GM21528 (cell line): ENCODE data around the gene ANXA3.
"Not testable (repeated sequence)": the region's sequence is repeated elsewhere in the genome, so short reads cannot be mapped to it uniquely, and the experiment has no call there.

Experiments
- ATAC-seq: cut with Tn5 transposase; IDR thresholded peaks from one replicate; pipeline ENCODE4 v1.9.1; 2021; ENCODE audit warnings: mild to moderate bottlenecking, moderate library complexity; ENCODE audit not compliant: unreplicated experiment, low FRiP score

The ANXA3 gene

DNA sequence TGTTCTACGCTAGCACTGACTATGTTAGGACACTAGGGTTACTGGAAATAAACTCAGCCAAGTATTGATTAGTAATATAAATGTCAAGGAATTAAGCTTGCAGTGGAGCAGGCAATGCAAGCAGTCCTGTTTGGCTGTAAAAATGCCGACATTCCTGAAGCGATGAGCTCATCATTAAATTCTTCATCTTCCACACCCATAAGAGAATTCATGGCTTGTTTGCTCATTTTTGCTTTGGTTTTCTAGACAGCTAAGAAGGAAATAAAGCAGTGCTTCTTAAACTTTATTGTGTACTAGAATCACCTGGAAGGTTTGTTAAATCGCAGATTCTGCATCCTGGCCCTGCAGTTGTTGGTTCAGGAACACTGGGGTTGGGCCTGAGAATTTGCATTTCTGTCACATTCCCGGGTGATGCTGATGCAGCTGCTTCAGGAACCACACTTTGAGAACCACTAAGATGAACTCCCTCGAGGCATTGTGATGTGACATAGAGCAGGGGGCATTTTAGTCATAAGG, 17.8 kb downstream of the ANXA3 start:
- ATAC-seq: no peak

DNA sequence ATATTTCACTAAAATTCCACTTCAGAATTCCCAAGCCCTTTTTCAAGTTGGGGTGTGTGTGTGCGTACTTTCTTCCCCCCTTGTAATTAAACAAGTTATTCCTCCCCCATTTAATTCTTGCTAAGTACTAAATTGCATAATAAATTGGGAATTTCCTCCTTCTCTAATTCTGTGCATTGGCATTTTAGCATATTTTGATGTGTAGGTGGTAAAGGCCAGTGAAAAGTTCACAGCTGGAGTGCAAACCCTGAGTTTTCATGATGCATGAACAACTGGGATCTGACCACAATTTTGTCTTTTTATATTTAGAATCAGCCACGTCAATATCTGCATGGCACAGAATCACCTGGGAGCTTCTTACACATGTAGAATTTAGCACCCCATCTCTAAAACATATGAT, 18.5 kb downstream of the ANXA3 start:
- ATAC-seq: no peak

- ATAC-seq: no peak
These were observed 20.2 kb downstream of the ANXA3 start for GRCh38 chr4:78571804-78572203.

DNA sequence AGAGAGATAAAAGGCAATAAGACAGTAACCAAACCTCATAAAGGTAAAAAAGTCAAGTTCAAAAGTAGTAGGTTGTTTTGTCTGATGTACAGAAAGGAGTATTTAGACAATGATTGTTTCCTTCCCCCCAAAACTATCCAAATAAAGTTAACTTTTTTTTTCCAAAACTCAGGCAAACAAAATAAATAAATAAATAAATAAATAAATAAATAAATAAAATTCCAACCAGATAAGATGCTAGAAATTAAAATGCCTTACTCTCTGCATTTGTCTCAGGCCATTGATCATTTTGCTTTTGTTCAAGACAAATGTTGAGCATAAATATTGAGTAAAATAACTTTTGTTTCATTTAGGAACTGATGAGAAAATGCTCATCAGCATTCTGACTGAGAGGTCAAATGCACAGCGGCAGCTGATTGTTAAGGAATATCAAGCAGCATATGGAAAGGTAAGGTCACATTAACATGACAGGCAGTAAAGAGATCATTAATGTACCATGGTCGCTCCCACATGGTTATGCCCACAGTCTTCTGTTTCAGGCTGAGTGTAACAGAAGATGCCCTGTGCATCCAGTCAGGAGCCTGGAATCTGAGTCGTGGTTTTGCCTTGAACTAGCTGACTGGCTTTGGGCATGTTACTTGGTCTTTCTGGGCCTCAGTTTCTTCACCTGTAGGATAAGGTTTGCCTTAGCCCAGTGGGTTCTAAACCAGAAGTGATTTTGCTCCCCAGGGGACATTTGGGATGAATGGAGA, 27.3 kb downstream of the ANXA3 start:
- no peak for ATAC-seq

GRCh38 chr4:78581618-78582017, 30.0 kb downstream of the ANXA3 start:
- no peak for ATAC-seq

GRCh38 chr4:78584863-78585547, 33.4 kb downstream of the ANXA3 start:
- no peak for ATAC-seq

- no peak for ATAC-seq
These were observed 34.1 kb downstream of the ANXA3 start for GRCh38 chr4:78585633-78586032.

DNA sequence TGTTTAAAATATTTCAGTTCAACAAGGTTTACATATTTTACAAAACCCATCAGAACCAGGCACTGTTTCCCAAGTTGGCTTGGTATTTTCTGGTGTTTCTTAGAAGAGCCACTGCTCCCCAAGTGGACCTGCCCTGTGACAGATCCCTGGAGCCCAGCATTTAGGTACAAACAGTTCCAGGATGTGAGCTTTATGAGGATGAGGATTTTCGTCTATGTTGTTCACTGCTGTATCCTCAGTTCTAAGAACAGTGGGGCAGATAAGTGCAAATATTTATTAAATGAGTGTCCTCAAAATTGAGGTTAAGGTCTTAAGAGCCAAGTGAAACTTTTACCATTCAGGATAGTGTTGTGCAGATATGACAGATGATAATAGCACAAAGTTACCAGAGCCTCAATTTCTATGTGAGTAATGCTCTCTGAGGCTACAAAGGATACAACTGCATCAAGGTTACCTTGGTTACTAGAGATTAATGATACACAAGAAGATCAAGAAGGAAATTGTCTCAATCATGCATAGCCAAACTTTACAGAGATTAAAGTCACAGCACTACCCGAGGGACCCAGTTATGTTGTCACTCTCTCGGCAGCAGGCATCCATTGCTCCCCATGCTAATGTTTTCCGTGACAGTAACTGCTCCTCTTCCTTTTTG, 37.5 kb downstream of the ANXA3 start:
- ATAC-seq: no peak

DNA sequence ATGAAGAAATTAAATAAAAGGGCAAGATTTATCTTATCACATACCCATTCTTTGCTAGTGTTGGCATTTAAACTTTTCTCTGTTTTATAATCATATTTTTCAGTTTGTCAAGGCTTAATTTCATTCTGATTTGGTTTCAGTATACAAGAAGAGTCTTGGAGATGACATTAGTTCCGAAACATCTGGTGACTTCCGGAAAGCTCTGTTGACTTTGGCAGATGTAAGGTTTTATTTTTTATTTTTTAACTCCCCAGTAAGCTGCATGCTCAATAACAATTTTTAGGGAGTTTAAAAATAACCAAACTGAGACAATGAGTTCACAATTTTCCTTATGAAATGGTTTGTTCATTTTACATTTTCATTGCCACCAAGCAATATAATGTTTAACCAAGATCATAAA, 39.8 kb downstream of the ANXA3 start:
- no peak for ATAC-seq

DNA sequence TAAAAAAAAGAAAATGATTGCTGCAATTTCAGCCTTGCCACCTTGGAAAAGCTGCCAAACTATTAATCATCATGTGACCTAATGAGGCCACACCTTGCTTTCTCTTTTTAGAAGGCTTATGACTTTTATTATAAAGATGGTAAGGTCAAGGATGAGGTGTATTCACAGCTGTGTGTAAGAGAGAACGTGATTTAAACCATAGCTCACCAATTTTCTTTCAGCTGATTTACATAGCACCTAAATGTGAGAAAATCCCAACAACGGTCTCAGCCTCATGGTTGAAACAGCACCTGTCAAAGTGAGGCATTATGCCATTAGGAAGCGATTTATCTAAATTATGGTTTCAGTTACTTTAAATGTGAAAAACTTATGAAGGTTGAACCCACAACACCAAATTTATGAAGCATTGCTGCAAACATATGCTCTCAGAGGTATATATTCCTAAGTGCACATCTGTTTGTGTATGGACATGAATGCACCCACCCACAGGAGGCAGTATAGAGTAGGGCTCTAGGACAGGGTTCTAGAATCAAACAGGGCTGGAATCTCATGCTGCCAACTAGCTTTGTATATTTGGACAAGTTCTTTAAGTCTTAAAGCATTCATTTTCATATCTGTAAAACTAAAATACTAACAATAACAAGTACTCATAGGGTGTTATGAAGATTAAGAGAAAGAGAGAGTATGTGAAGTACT, 40.7 kb downstream of the ANXA3 start:
- ATAC-seq: no peak

DNA sequence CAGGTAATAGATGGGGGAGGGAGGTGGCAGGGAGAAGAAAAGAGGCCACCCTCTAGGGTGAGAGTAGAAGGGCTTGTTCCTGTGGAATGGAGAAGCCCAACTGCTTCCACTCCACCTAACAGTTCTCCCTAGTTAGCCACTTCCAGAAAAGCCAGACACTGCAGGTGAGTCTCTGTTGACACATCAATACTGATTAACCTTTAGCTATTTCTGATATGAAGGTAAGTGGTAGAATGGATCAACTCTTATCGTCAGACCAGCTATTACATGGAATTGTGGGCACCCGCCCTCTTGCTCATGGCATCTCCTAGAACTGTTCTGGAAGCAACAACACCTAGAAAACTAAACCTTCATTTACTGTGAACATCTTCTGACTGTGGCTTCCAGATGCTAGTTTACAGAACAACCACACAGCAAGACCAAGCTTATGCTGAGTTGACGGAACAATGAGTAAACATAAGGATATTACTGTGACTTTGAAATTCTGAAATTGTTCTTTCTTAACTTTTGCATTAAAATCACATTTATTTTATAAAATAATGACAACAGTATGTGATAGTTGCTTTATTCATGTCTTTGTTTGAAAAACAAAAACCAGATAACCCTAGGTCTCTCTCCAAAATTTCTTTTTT, 44.7 kb downstream of the ANXA3 start:
- ATAC-seq: no peak

GRCh38 chr4:78598431-78598830, 46.9 kb downstream of the ANXA3 start:
- ATAC-seq: not testable (repeated sequence)

- no peak for ATAC-seq
These were observed 47.6 kb downstream of the ANXA3 start for GRCh38 chr4:78599147-78599546.

DNA sequence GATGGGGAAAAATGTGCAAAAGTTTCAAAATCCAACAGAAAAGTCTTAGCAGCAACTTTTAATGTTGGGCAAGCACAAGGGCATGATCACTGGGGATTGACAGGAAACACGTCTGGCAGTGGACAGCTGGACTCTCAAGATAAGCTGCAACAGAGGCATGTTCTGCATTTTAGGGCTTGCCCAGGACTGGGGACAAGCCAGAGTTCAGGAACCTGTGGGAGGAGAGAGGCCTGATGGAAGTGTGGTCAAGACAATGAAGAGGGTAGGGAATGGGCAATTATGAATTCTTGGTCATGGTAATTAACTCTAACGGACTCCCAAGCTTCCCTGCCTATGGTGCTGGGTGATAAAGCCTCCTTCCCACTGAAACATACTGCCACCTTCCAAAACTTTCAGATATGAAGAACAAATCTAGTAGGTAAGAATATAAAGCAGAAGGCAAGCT, 48.4 kb downstream of the ANXA3 start:
- no peak for ATAC-seq

DNA sequence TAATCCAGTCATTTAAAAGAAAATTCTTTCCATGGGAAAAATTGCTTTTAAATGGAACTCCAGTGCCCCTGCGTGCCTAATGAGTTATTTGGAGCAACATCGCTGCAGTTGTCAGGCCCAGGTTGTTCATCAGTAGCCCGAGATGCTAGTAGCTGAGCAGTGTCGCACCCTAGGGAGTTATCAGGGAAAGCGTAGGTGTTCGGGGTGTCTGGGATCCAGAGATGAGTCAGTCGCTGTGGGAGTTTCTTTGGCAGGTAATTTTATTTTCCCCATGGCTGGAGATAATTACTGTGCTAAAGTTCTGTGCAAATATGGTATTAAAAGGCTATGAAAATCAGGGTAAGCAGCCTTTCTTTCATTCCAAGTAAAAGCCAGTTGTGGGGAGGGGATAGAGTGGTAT, 49.4 kb downstream of the ANXA3 start:
- ATAC-seq: no peak

- no peak for ATAC-seq
These were observed 50.8 kb downstream of the ANXA3 start for GRCh38 chr4:78602334-78602733.

DNA sequence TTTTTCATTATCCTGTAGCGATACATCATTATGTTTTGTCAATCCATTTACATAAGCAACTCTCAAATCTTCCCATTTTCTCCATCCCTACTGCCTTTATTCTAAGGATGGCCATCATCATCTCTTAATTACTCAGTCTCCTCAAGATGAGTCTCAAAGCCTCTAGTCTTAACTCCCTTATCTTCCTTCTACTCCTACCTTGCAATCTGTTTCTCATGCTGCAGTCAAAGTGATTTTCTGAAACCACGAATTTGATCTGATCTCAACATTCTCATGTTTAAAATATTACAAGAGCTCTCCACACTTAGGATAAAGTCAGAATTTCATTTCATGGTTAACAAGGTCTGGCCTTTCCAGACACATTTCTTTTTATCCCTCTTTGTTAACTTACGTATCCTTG, 51.8 kb downstream of the ANXA3 start:
- no peak for ATAC-seq

DNA sequence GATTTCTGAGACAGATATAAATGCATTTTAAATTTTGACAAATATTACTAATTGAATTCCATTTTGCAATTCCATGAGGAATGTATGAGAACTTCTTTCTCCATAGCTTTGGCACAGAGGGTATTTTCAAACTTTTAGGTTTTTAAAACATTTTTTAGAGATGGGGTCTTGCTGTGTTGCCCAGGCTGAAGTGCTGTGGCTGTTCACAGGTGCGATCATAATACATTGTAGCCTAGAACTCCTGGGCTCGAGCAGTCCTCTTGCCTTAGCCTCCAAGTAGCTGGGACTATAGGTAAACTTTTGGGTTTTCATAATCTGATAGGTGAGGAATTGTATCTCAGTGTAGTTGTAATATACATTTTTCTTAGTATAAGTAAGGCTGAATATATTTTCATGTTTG, 53.4 kb downstream of the ANXA3 start:
- no peak for ATAC-seq

- ATAC-seq: no peak
These were observed 54.5 kb downstream of the ANXA3 start for GRCh38 chr4:78606035-78606434.

DNA sequence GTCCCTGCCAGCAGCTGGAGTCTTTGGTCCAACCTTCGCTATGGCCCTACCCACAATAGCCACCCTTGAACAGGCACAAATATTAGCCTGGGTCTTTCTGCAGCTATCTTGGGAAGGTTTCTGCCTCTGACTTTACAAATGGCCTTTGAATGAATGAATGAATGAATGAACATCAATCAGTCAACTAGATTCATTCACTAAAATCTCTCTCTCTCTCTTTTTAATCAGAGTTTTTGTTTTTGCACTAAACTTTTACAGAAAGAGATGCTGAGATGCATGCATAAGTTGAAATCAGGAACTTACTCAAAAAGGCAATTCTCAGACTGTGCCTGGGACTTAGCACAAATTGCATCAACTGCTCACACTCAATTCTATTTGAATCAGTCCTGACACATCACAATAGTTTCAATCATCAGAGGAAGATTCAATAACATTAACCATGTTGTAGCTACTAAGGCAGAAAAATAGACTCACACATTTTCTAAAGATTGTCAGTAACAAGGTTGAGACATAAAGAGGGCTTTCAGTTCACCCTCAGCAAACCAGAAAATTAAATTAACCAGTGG, 55.0 kb downstream of the ANXA3 start:
- no peak for ATAC-seq
